Occipital lobe (tissue), 2 donors: ENCODE measurements around the gene FOXL1. TPM values are rescaled to one million over a fixed set of nuclear protein-coding genes. Genes with fewer than 3 reads are reported as not detected.
"Not testable (repeated sequence)": the region's sequence is repeated elsewhere in the genome, so short reads cannot be mapped to it uniquely, and the experiment has no call there.

Source experiments
- DNase-seq: peaks from one replicate; lab custom pipeline; 2025; lab: John Stamatoyannopoulos, UW
- total RNA-seq: library from RNA; depleted of rRNA; stranded (reverse); fragments of >200 nt; gene quantifications from one replicate; pipeline ENCODE4 v1.2.3, GENCODE V29; 2014

The FOXL1 gene
- total RNA-seq, 1 donor from 2014 or later = 0.47 TPM

DNA sequence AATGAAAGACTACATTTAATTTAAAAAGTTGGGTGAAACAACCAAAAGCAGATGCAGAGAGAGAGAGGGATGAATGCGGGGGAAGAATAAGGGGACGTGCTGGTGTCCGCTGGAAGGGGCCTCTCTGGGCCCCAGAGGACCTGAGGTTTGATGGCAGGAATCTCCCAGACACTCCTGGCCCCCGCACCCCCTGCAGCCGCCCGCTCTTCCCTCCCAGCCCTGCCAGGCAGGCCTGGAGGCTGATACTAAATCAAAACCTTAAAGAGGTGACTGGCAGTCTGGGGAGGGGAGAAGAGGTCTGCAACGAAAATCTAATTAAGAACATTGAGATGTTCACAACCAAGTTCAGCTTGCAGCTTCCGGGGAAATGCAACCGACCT is 2.4 kb downstream of the FOXL1 start:
- DNase-seq = no peak

DNA sequence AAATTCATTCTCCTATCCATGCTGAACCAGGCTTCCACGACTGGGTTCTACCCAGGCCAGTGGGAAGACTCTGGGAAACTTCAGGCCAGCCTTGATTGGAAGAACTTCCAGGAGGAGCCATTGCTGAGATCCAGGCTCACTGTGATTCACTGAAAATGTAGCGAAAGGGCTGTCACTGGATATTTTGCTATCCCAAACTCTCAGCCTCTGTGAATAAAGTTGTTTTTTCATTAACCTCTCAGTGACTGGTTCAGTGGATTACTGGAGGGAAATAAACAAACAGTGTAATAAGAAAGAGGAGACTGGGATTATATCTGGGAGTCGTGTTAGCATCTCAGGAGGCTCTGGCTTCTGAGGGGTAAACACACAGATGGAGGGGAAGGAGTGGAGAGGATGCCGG is 3.1 kb downstream of the FOXL1 start:
- no peak for DNase-seq

DNA sequence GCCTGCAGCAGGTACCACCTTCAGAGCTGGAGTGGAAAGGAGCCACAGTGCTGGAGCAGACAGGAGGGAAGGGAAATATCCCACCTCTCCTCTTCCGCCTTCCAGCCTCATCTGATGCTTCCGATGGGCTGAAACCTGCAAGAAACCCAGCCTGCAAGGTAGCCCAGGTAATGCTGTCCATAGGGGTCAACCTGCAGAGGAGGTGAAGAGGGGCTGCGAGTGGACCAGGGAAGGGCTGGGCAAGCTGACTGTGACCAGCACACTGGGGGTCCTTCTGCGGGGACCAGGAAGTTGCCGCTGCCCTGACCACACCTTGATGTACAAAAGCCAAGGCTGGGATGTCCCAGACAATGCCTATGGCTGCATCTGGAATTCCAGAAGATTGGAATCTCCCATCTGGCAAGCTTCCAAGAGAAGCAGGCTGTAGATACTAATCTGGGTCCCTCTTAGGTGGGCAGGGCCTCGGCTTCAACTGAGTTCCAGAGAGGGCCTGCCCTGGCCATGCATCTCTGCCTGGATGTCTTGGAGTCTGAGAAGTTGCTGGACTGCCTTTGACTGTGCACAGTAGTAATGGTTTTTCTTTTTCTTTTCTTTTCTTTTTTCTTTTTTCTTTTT is 5.8 kb downstream of the FOXL1 start:
- no peak for DNase-seq

DNA sequence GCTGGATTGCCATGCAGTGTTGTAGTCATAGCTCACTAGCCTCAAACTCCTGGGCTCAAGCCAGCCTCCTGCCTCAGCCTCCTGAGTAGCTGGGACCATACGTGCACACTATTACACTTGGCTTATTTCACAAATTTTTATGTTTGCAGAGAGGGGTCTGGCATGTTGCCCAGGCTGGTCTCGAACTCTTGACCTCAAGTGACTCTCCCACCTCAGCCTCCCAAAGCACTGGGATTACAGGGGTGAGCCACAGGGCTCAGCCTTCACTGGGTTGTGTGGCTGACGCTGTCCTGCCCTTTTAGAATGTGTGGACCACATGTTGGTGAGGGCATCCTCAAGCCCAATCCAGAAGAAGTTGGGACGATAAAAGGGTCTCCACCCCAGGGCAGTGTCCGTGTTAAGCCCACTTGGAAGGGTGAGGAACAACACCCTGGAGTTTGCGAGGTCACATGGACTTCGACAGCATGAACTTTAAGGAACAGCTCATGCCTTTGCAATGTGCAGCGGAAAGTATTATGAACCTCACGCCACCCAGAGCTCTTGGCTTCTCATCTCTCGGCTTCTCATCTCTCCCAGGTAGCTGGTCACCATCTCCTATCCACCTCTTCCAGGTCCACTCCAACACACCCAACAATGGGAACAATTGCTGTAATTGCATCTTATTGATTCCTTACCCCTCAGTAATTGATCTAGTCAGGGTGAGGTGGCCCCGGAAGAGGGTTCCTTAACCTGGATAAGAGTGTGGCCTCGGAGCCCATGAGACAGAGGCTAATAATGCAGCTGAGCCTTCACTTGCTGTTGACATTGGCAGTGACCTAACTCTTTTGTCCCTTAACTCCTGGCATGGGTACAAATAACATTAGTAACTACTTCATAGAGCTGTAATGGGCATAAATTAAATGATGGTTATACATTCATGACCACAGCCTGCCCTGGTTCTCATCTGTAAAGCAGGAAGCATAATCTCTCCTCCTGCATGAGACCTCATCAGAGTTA is 6.7 kb downstream of the FOXL1 start:
- no peak for DNase-seq

DNA sequence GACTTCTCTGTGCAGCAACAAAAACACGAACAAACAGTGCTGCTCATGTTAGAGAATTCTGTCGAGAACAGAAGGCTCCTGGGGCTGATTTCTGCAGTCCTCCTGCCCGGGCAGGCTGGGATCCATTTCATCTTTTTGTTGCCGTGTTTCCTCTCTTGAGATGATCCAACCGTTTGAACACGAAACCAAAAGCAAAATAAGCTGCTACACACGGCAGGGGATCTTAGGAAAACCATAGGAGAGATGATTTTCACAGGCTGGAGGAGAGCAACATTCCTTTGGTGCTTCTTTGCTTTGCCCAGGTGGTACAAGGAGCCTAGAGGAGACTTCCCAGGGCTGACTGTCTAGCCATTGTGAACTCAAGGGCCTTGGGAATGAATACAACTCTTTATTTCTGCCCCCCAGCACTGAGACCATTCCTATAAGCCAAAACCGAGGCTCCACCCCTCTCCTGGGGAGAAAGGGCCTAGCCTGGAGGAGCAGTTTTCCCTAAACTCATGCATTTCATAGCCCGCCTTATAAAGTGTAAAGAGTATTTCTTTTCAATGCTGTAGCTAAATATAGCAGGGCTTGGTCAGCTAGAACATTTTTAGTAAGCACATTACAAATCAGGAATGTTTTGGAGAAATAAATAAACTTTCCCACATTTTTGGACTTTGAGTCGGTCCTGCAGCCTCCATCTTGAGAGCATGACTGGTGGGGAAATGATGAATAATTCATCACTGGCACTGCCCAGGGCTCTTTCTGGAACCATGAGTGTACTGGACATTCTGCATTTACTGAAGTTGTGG is 7.7 kb downstream of the FOXL1 start:
- DNase-seq = no peak

DNA sequence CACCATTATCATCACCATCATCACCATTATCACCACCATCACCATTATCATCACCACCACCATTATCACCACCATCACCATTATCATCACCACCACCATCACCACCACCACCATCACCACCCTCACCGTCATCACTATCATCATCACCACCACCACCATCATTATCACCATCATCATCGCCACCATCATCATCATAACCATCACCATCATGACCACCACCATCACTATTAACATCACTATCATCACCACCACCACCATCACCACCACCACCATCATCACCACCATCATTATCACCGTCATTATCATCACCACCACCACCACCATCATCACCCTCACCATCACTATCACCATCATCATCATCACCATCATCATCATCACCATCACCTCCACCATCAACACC is 9.1 kb downstream of the FOXL1 start:
- no peak for DNase-seq

DNA sequence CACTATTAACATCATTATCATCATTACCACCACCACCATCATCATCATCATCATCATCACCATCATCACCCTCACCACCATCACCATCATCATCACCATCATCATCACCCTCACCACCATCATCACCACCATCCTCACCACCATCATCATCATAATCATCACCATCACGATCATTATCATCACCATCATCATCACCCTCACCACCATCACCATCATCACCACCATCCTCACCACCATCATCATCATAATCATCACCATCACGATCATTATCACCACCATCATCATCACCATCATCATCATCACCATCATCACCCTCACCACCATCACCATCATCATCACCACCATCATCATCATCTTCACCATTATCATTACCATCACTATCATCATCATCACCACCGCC is 9.6 kb downstream of the FOXL1 start:
- DNase-seq = not testable (repeated sequence)

DNA sequence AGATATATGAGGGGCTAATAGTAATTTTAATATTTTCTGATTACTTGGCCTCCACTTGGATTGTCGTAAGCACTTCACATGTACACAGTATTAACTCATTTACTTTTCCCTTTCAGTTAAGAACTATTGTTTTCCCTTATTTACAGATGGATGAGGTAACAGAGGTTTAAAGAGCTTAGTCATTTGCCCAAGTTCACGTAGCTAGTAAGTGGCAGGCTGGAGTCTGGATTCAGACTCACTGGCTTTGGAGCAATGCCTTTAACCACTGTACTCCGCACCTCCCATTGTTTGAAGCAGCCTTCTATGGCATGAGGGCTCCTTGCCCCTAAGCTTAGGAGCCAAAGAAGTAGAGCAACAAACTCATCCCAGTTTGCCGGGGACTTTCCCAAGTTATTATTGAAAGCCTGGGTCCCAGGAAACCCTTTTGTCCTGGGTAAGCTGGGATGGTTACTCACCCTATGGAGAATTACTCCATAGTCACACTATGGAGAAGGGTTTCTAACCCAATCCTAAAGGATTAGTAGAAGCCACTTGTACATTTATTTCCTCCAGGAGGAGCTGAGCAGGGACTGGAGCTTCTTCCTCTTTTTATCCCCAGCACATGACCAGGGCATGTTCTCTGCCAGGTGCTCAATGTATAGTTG is 12.3 kb downstream of the FOXL1 start:
- no peak for DNase-seq

DNA sequence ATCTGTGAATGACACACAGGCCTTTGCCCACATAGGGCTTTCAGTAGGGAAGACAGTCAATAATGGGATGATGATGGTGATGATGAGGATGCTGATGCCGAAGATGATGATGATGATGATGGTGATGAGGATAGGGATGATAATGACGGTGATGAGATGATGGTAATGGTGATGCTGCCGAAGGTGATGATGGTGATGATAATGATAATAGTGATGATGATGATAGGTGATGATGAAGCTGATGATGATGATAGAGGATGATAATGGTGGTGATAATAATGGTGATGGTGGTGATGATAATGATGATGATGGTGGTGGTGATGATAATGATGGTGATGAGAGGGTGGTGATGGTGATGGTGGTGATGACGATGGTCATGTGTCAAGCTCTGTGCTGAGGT is 12.9 kb downstream of the FOXL1 start:
- no peak for DNase-seq

DNA sequence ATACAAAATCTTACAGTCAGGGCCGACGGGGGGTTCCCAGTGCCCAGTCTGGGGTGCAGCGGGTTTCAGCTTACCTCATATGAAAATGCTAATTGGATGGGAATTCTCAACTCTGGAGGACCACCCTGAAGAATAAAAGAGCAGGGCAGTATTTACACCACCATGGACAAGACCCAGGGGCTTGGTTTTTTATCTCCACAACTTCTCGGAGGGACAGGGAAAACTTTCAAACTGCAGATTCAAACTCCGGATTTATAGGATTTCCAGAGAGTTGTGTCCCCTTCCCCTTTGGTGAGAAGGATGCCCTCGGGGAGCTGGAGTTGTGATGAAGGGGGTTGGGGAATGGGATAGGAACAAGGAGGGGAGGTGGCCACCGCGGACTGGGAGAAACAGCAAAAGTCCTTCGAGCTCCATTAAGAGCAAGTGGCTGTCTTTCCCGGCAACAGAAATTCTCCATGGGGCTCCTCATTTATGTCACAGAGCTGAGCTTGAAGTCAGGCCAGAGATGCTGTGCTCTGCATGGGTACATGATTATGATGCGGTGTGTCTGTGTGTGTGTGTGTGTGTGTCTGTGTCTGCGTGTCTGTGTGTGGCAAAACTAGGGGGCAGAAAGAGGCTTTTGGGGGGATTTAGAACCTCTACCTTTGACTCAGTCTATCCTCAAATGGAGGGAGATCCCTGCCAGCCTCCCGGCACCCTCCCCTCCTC is 15.7 kb downstream of the FOXL1 start:
- no peak for DNase-seq

DNA sequence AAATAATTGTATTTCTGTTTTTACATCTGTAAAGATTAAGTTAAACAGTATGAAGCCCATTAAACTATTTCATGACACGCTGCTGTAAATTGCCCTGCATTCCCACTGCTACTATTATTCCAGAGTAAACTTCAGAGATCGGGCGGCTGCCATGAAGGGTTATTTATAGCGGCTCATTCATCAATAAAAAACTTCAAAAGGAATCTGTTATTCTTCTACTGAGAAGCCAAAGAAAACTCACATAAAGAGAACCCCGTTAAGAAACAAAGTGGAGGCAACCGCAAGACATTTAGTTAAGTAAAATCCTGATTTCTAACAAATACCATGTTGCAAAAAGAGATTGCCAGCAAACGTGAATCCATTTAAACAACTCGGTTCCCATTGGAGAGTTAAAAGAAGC is 16.4 kb downstream of the FOXL1 start:
- DNase-seq = no peak

DNA sequence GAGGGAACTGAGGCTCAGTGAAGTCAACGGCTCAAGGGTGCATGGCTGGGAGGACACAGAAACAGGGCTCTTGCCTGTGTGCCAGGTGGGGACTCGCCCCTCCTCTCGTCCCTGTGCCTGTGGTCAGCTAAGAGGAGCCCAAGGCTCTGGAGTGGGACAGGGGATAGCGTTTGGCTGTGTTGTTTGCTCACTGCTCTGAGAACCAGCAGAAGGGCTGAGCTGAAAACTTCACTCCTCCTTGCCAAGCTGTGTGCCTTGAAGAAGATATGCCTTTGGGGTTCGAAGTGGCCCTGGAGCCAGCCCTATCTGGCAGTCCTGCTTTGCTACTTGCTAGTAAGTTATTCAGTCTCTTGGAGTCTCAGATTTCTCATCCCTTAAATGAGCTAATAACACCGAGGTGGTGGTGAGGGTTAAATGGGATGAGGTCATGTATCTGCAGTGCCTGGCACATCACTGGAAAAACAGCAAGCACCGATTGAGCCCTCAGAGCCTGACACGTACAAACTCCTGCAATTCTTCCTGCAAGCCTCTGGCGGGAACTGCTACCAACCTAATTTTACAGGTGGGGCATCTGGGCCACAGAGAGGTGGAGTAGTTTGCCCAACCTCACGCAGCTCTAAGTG is 17.7 kb downstream of the FOXL1 start:
- DNase-seq = no peak

DNA sequence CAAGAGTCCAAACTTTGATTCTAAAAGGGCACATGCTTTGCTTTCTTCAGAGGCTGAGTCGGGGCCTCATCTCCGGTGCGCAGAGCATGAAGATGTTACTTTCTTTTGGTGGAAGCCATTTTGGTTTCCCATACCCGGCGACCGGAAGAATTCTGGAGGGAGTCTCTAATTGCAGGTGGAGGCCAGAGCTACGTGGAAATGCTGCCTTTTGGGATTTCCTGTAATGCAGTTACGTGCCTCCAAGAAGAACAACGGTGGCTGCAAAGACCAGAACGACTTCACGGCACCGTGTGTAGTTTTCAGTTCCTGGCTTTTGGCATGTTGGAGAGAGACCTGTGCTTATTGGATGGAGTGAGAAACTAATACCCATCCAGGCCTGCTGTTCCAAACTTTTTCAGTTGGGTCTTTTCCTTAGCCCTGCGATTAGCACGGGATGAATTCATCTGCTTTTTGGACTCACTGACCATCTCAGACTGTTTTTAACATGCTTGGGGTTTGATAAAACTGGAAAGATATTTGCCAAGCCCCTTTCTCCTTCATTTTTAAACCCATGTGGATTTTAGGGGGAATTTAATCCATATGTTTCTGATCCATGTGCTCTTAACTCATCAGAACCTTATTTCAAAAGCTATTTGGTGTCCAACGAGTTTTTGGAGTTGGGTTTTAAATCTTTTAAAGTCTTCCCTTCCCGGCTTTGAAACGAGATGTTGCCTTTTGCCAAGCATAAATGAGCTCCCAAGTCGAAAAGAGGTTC is 19.0 kb downstream of the FOXL1 start:
- no peak for DNase-seq

DNA sequence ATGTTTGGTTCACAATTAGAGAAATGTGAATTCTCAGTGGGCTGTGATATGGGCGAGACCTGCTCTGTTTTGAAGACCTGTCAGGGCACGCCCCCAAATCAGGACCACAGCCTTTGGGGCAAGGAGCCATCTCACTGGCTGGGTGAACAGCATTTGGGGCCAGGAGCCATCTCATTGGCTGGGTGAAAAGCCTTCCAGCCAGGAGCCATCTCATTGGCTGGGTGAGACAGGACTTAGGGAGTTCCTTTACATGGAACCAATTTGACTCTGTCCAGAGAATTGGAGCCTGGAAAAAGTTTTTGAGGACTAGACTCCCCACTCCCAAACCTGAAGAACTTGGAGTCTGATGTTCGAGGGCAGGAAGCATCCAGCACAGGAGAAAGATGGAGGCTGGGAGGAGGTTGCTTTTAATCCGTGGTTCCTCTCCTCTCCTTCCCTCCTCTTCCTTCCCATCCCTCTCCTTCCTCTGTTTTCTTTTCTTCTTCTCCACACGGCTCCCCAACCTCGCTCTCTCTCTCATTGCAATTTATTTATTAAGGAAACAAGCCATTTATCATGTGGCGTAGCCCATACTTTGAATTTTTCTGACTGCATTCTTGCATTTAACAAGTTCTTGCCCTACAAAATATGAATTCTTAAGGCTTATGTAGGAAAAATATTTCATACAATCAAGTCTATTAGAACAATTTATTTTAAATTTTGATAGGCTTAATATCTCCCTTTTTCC is 19.7 kb downstream of the FOXL1 start:
- no peak for DNase-seq

DNA sequence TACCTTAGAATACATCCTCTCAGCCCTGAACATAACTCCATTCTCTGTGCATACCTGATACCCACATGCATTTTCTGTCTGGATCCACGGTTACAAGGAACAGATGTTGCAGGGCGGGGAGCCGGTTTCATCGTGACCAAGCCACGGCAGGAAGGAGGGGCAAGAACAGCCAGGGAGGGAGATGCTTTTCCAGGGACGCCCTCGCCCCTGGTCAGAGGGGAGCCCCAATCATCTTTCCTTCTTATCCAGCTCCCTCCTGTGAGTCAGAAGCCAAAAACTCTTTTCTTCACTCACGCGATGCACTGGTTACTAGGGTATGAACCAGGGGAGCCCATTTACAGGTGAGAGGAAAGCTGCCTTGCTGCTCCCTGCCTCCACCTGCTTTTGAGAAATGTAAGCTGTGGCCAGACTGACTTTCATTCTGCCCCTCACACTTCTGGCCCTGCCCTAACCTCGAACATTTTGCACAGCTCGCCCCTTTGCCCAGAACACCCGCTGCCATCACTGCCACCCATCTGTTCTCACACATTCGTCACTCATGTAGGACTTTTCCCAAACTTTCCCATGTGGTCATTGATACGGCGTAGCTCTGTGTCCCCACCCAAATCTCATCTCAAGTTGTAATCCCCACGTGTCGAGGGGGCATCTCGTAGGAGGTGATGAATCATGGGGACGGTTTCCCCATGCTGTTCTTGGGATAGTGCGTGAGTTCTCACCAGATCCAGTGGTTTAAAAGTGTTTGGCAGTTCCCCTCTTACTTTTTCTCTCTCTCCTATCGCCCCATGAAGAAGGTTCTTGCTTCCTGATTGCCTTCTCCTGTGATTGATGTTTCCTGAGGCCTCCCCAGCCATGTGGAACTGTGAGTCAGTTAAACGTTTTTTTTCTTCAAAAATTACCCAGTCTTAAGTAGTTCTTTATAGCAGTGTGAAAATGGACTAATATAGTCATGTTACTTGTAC is 20.5 kb downstream of the FOXL1 start:
- no peak for DNase-seq

DNA sequence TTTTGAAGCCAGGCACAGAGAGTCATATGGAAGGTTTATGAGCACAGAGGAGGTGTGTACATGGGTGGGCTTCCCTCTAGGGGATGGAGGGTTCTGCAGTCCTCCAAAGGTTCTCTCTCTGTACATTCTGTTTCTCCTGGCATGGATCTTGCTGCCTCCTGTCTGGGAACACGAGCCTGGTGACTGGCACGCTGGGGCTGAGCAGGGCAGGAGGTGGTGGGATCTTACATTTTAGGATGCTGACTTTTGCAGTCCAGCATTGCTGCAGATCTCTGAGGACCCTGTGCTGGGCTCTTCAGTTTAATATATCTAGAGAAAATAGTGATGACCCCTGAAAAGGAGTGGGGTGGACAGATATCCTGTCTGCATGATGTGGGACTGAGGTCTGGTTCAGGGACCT is 23.0 kb downstream of the FOXL1 start:
- no peak for DNase-seq

DNA sequence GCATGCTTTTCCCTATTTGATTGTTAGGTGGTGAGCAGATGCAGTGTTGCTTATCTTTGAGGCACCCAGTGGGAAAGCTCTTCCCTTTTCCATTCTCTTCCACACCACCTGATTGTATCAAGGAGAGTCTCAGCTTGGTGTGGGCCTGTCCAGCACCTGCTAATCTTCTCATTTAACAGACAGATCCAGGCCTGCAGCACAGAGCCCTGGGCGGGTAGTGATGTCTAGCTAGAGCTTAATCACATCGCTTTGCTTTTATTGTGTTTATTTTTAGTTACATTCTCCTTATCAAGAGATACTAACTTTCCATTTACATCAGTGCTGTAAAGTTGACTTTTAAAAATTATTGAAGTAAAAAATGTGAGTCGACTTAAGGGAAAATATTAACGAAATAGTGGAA is 24.2 kb downstream of the FOXL1 start:
- no peak for DNase-seq
